Fibroblast of villous mesenchyme (primary cell): ENCODE data around the gene CEP76. TPM values are rescaled to one million over a fixed set of nuclear protein-coding genes. Genes with fewer than 3 reads are reported as not detected.

Source experiments
- DNase-seq: peaks from one replicate; pipeline ENCODE4 v3.0.0-alpha.2; 2010; ENCODE audit warnings: low read depth
- H3K4me3 ChIP-seq: 2 replicates; pipeline ENCODE4 v1.5.1; 2011; ENCODE audit warnings: low read depth, mild to moderate bottlenecking, low read length
- total RNA-seq: library from RNA; depleted of rRNA; stranded (reverse); fragments of >200 nt; gene quantifications from 2 replicates; pipeline ENCODE4 v1.2.3, GENCODE V29; 2012
- TF ChIP-seq, protein P1 (sequence below): IDR thresholded peaks from 2 replicates; pipeline ENCODE4 v1.5.1; 2012; ENCODE audit warnings: low read depth, mild to moderate bottlenecking, low read length; ENCODE audit not compliant: insufficient read depth

Gene CEP76
- total RNA-seq, 1 donor, result 12.5 TPM

DNA sequence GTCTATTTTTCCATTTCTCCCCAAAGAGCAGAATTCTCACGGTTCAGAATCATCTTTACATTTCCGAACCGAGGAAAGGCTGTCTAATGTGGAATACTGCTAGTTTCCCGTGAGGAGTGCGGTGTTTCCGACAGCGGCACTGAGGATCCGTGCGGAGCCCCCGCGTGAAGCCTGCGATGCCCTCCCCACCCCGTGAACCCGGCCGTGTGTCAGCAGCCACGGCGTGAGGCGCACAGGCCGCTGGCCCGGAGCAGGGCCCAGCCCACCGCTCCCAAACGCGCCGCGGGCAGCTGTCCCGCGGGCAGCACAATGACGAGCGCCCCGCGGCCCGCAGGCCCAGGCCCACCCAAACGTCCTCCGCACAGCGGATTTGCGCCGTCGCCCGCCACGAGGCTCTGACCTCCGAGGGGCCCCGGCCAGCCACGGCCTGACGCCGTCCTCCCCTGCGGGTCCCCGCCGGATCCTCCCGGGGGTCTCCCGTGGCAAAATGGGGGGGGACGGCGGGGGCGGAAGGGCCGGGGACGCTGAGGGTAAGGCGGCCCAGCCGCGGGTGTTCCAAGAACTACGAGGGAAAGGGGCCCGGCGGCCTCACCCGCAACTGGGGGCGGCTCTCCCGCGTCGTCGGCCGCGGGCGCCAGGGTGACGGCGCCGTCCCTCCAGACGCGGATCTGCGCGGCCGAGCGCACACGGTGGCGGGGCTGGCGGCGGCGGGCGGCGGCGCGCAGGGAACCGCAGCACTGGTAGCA lies 45.4 kb downstream of the CEP76 start:
- peak overlapping the region; percentile 80 for H3K4me3 ChIP-seq
- TF ChIP-seq, protein P1, sequence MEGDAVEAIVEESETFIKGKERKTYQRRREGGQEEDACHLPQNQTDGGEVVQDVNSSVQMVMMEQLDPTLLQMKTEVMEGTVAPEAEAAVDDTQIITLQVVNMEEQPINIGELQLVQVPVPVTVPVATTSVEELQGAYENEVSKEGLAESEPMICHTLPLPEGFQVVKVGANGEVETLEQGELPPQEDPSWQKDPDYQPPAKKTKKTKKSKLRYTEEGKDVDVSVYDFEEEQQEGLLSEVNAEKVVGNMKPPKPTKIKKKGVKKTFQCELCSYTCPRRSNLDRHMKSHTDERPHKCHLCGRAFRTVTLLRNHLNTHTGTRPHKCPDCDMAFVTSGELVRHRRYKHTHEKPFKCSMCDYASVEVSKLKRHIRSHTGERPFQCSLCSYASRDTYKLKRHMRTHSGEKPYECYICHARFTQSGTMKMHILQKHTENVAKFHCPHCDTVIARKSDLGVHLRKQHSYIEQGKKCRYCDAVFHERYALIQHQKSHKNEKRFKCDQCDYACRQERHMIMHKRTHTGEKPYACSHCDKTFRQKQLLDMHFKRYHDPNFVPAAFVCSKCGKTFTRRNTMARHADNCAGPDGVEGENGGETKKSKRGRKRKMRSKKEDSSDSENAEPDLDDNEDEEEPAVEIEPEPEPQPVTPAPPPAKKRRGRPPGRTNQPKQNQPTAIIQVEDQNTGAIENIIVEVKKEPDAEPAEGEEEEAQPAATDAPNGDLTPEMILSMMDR, result no peak
- peak; percentile 62 for DNase-seq

DNA sequence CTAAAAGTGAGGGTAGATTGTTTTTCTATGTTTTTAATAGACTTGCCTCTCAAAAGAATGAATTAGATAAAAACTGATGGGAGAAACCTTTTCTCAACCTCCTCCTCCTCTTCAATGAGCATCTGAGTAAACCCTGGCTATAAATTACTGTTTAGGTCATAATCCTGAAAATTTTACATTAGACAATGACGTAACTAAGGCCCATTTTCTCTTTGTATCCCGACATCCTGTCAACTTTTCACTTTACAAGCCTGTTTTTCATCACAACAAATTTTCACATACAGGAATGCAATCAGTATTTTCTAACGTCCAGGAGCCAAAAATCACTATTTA lies 46.0 kb downstream of the CEP76 start:
- peak; percentile 65 for DNase-seq
- TF ChIP-seq, protein P1, result no peak
- H3K4me3 ChIP-seq, result peak overlapping the region; percentile 80

DNA sequence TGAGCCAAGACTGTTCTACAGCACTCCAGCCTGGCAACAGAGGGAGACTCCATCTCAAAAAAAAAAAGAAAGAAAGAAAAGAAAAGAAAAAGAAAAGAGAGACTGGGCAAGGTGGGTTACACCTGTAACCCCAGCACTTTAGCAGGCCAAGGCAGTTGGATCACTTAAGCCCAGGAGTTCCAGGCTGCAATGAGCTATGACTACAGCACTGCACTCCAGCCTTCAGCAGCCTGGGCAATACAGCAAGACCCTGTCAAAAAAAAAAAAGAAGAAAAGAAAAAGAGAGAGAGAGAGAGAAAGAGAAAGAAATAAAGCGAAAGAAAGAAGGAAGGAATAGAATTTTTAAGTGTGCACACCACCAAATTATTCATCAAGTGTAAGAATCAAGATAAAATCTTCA lies 47.6 kb downstream of the CEP76 start:
- TF ChIP-seq, protein P1, result no peak

DNA sequence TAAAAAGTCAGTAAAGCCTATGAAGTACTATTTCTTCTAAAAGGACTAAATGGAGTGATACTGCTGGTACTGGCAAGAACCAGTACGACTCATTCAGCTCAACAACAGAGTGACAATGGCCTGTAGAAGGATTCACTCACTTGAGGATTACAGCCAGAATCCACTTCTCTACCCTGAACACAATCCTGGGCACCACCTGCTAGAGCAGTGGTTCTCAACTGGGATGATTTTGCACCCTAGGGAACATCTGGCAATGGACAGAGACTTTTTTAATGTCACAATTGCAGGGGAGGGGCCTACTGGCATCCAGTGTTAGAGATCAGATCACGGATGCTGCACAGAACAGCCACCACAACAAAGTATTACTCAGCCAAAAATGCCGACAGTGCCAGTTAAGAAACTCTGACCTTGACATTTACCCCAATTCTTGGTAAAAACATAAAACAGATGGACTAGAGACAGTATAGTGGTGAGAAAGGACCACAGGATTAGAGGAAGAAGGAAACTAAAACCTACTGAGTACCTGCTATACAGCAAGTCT lies 49.6 kb downstream of the CEP76 start:
- no peak overlapping the region for H3K4me3 ChIP-seq
- TF ChIP-seq, protein P1, result no peak
- DNase-seq, result peak; percentile 77

More for the DNA sequence above, 47.6 kb downstream of the CEP76 start:
- H3K4me3 ChIP-seq, result no peak overlapping the region
- no peak for DNase-seq

DNA sequence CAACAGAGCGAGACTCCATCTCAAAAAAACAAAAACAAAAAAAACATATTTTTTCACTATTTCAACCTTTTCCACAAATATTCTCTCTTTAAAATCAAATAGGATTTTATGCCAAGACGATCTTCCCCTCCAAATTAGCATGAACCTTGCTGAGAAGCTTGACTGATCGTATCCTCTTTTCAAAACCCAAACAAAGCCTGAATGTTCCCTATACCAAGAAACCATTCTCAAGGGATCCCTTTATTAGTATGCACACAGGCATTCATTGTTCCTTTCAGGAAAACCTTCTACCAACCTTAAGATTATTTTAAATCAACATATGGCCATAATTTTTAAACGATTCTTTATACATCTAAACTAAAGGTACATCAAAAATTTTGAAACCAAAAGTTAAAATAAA lies 50.9 kb downstream of the CEP76 start:
- no peak for DNase-seq
- TF ChIP-seq, protein P1, result no peak
- no peak overlapping the region for H3K4me3 ChIP-seq

DNA sequence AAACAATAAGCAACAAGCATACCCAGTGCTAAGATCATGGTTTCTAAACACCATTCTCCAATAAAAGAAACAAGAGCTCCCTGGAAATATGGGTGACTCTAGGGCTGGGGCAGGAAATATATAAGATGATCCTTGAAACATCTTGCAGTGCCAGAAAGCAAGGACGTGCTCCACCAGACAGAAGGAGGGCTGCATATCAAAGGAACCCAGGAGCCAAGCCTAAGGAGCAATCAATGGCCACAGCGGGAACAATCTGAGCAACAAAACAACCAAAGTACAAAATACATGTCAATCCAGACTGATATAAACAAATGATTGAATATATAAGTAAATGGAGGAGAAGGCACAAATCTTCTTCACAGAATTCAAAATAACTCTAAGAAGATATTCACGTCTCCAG lies 54.8 kb downstream of the CEP76 start:
- TF ChIP-seq, protein P1, result no peak
- no peak for DNase-seq
- H3K4me3 ChIP-seq, result no peak overlapping the region

DNA sequence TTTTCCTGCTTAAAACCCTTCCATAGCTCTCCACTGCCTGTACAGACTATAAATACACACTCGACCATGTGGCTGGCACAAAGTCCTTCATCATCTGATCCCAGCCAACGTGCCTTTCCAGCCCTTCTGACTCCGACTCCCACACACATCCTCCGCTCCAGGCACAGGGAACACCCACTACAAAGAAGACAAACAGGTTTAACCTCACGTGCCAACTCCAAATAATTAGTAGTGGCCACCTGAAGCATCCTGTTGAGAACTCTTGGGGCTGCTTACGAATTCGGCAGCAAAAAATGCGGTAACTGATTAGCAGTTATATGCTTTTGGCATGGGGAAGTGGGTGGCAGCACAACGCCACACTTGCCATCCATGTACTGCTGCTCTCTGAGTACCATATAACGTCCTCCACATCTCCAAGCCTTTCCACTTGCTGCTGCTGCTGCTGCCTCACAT lies 56.7 kb downstream of the CEP76 start:
- peak; percentile 56 for DNase-seq
- H3K4me3 ChIP-seq, result no peak overlapping the region
- TF ChIP-seq, protein P1, result no peak
